ENCODE data around the gene MAMDC2.

The MAMDC2 gene

GRCh38 chr9:70079417-70080037, 35.9 kb downstream of the MAMDC2 start:
- Histone ChIP-seq H3K4me1 (ENCODE audit: control insufficient read depth, insufficient read depth, low read length, poor library complexity, severe bottlenecking) (no peaks in the 10 kb centered on the region), H3K9me3 (ENCODE audit: control insufficient read depth, low read length) (no peaks in the 10 kb centered on the region), H3K27me3 (replicated peaks; ENCODE audit: control insufficient read depth, insufficient read depth, low read length, poor library complexity, severe bottlenecking) (no peaks in the 10 kb centered on the region), H3K36me3 (ENCODE audit: control insufficient read depth, insufficient read depth, low read length) (no peaks in the 10 kb centered on the region), H3K4me3 (ENCODE audit: insufficient read depth, low read depth, low read length, poor library complexity, severe bottlenecking) (no peak overlapping the region), H3K27ac (ENCODE audit: insufficient read depth, low read length, poor library complexity, severe bottlenecking) (no peak overlapping the region)
- no peak for DNase-seq

GRCh38 chr9:70080481-70081119, 37.0 kb downstream of the MAMDC2 start:
- H3K27ac ChIP-seq (ENCODE audit: insufficient read depth, low read length, poor library complexity, severe bottlenecking), result no peak overlapping the region
- H3K27me3 ChIP-seq (replicated peaks; ENCODE audit: control insufficient read depth, insufficient read depth, low read length, poor library complexity, severe bottlenecking), result no peaks in the 10 kb centered on the region
- no peak for DNase-seq
- no peaks in the 10 kb centered on the region for H3K36me3 ChIP-seq (ENCODE audit: control insufficient read depth, insufficient read depth, low read length)
- H3K4me1 ChIP-seq (ENCODE audit: control insufficient read depth, insufficient read depth, low read length, poor library complexity, severe bottlenecking), result no peaks in the 10 kb centered on the region
- H3K9me3 ChIP-seq (ENCODE audit: control insufficient read depth, low read length), result no peaks in the 10 kb centered on the region
- no peak overlapping the region for H3K4me3 ChIP-seq (ENCODE audit: insufficient read depth, low read depth, low read length, poor library complexity, severe bottlenecking)

DNA sequence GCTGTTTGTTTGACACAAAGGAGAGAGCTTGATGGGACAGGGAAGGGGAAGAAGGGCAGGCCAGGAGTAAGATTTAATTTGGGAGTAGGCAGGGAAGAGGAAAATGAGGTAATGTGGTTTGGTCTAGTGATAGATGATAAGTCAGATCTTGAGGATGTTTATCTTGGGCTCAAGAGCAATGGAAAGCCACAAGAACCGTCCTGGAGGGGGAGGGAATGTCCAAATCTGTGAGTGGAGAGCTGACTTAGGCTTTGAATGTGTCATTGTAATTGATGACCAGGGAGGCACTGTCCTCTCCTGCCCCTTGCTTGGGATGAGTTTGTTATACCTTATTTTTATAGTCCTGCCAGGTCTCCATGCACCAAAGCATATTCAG, 37.5 kb downstream of the MAMDC2 start:
- no peaks in the 10 kb centered on the region for H3K36me3 ChIP-seq (ENCODE audit: control insufficient read depth, insufficient read depth, low read length)
- no peaks in the 10 kb centered on the region for H3K9me3 ChIP-seq (ENCODE audit: control insufficient read depth, low read length)
- no peak for DNase-seq
- no peaks in the 10 kb centered on the region for H3K27me3 ChIP-seq (replicated peaks; ENCODE audit: control insufficient read depth, insufficient read depth, low read length, poor library complexity, severe bottlenecking)
- H3K4me1 ChIP-seq (ENCODE audit: control insufficient read depth, insufficient read depth, low read length, poor library complexity, severe bottlenecking), result no peaks in the 10 kb centered on the region
- no peak overlapping the region for H3K4me3 ChIP-seq (ENCODE audit: insufficient read depth, low read depth, low read length, poor library complexity, severe bottlenecking)
- H3K27ac ChIP-seq (ENCODE audit: insufficient read depth, low read length, poor library complexity, severe bottlenecking), result no peak overlapping the region

DNA sequence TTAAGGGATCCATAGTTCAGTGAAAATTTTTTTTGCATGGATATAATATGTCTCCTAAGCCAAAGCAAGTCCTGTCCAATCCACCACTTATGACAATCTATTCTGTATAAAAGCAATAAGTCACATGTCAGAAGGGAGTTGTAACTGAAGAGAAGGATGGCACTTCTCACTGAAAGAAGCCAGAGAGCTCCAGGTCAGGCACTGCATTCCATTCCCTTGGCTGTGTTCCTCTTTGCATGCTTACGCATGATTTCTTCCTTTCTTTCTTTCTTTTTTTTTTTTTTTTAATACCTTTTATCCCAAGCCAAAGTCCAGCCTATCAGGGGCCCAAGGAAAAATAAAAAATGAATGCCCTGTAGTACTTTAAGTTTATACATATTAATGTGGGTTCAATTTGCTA, 39.8 kb downstream of the MAMDC2 start:
- Histone ChIP-seq H3K27me3 (replicated peaks; ENCODE audit: control insufficient read depth, insufficient read depth, low read length, poor library complexity, severe bottlenecking) (no peaks in the 10 kb centered on the region), H3K4me1 (ENCODE audit: control insufficient read depth, insufficient read depth, low read length, poor library complexity, severe bottlenecking) (no peaks in the 10 kb centered on the region), H3K9me3 (ENCODE audit: control insufficient read depth, low read length) (no peaks in the 10 kb centered on the region), H3K27ac (ENCODE audit: insufficient read depth, low read length, poor library complexity, severe bottlenecking) (no peak overlapping the region), H3K4me3 (ENCODE audit: insufficient read depth, low read depth, low read length, poor library complexity, severe bottlenecking) (no peak overlapping the region), H3K36me3 (ENCODE audit: control insufficient read depth, insufficient read depth, low read length) (no peaks in the 10 kb centered on the region)
- DNase-seq, result no peak

DNA sequence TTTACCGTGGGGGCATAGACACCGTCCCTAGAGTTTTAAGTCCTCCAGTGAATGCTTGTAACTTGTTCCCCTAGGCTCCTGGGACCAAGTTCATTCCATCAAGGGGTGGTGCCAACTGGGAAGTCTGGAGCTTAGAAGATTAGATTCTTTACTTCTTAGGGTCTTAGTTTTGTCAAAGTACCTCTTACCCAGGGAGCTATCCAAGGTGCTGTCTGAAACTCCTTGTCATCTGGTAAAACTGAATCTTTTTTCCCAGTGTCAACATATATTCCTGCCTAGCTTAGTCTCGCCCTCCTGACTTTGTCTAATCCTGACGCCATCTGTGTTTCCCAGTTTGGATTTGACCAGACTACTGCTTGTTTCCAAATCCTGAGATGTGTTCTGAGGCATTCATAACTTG, 41.6 kb downstream of the MAMDC2 start:
- DNase-seq, result no peak
- H3K4me3 ChIP-seq (ENCODE audit: insufficient read depth, low read depth, low read length, poor library complexity, severe bottlenecking), result no peak overlapping the region
- no peaks in the 10 kb centered on the region for H3K36me3 ChIP-seq (ENCODE audit: control insufficient read depth, insufficient read depth, low read length)
- H3K4me1 ChIP-seq (ENCODE audit: control insufficient read depth, insufficient read depth, low read length, poor library complexity, severe bottlenecking), result no peaks in the 10 kb centered on the region
- H3K9me3 ChIP-seq (ENCODE audit: control insufficient read depth, low read length), result no peaks in the 10 kb centered on the region
- H3K27me3 ChIP-seq (replicated peaks; ENCODE audit: control insufficient read depth, insufficient read depth, low read length, poor library complexity, severe bottlenecking), result no peaks in the 10 kb centered on the region
- H3K27ac ChIP-seq (ENCODE audit: insufficient read depth, low read length, poor library complexity, severe bottlenecking), result no peak overlapping the region

DNA sequence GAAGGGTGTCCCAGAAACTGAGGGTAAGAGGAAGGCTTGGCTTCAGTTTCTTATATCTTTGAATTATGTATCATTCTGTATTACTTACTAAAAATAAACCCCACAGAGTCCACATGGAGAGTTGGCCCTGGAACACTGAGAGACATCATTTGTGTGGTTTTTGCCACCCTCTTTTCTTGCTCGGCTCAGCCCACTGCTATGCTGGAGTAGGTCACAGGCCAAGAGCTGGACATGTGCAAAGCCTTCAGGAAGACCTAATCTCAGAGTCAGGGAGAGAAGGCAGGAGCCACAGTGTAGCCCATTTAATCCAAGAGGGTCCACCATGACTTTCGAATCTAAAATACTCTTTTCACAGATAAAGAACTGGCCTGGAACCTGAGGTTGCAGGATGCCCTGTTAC, 47.5 kb downstream of the MAMDC2 start:
- Histone ChIP-seq H3K4me3 (ENCODE audit: insufficient read depth, low read depth, low read length, poor library complexity, severe bottlenecking) (no peak overlapping the region), H3K9me3 (ENCODE audit: control insufficient read depth, low read length) (no peaks in the 10 kb centered on the region), H3K27me3 (replicated peaks; ENCODE audit: control insufficient read depth, insufficient read depth, low read length, poor library complexity, severe bottlenecking) (no peaks in the 10 kb centered on the region), H3K36me3 (ENCODE audit: control insufficient read depth, insufficient read depth, low read length) (no peaks in the 10 kb centered on the region), H3K27ac (ENCODE audit: insufficient read depth, low read length, poor library complexity, severe bottlenecking) (no peak overlapping the region), H3K4me1 (ENCODE audit: control insufficient read depth, insufficient read depth, low read length, poor library complexity, severe bottlenecking) (peaks cover 2% of the 10 kb centered on the region)
- no peak for DNase-seq

DNA sequence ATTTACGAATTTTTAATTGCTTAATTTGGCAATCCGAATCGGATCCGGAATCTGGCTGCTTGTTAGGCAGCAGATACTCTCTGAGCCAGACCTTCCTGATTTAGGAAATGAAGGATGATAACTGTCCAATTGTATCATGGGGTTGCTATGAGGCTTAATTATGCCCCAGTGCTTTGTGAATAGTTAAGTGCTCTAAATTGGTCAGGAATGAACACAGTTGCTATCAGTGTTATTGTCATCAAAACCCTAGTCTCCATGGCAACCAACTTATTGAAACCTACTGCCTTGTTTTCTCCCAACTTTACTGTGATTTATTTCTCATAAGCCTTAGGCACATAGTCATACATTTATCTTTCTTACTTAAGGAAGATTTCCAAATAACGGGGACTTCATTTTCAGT, 47.9 kb downstream of the MAMDC2 start:
- Histone ChIP-seq H3K4me1 (ENCODE audit: control insufficient read depth, insufficient read depth, low read length, poor library complexity, severe bottlenecking) (peaks cover 2% of the 10 kb centered on the region), H3K27me3 (replicated peaks; ENCODE audit: control insufficient read depth, insufficient read depth, low read length, poor library complexity, severe bottlenecking) (no peaks in the 10 kb centered on the region), H3K36me3 (ENCODE audit: control insufficient read depth, insufficient read depth, low read length) (no peaks in the 10 kb centered on the region), H3K9me3 (ENCODE audit: control insufficient read depth, low read length) (no peaks in the 10 kb centered on the region), H3K27ac (ENCODE audit: insufficient read depth, low read length, poor library complexity, severe bottlenecking) (no peak overlapping the region), H3K4me3 (ENCODE audit: insufficient read depth, low read depth, low read length, poor library complexity, severe bottlenecking) (no peak overlapping the region)
- no peak for DNase-seq

DNA sequence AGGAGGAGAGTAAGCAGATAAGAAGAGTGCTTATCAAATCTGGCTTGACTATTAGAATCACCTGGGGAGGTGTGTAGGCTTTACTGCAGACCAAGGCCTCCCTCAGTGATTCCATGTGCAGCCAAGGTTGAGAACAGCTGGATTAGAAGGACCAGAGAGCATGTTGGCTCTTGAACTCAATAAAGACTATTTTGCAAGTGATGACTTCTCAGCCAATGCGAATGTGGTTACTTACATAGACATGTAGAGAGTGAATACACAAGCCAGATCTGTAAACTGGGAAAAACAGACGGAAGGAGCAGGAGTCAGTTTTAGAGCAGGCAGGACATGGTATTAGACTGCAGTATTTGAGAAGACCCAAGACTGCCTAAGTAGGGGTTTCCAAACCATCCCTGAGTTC, 48.5 kb downstream of the MAMDC2 start:
- no peak for DNase-seq
- no peak overlapping the region for H3K4me3 ChIP-seq (ENCODE audit: insufficient read depth, low read depth, low read length, poor library complexity, severe bottlenecking)
- peaks cover 2% of the 10 kb centered on the region for H3K4me1 ChIP-seq (ENCODE audit: control insufficient read depth, insufficient read depth, low read length, poor library complexity, severe bottlenecking)
- no peaks in the 10 kb centered on the region for H3K27me3 ChIP-seq (replicated peaks; ENCODE audit: control insufficient read depth, insufficient read depth, low read length, poor library complexity, severe bottlenecking)
- no peaks in the 10 kb centered on the region for H3K9me3 ChIP-seq (ENCODE audit: control insufficient read depth, low read length)
- no peak overlapping the region for H3K27ac ChIP-seq (ENCODE audit: insufficient read depth, low read length, poor library complexity, severe bottlenecking)
- H3K36me3 ChIP-seq (ENCODE audit: control insufficient read depth, insufficient read depth, low read length), result no peaks in the 10 kb centered on the region

DNA sequence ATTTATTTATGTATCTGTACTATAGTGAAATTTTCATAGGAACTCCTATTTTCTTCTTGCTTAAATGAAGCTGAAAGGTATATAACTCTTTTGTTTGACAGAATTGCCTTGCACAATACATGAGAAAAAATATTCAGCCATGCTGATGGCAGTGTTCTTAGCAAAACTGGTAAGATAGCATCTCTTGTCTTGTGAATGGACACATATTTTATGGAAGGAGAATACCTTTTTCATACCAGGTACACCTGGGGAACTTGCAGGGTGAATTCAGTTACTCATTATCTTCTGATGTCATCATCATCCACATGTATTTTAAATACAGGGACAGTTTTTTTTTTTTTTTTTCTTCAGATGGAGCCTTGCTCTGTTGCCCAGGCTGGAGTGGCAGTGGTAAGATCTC, 49.4 kb downstream of the MAMDC2 start:
- Histone ChIP-seq H3K4me1 (ENCODE audit: control insufficient read depth, insufficient read depth, low read length, poor library complexity, severe bottlenecking) (peaks cover 2% of the 10 kb centered on the region), H3K9me3 (ENCODE audit: control insufficient read depth, low read length) (no peaks in the 10 kb centered on the region), H3K4me3 (ENCODE audit: insufficient read depth, low read depth, low read length, poor library complexity, severe bottlenecking) (no peak overlapping the region), H3K27ac (ENCODE audit: insufficient read depth, low read length, poor library complexity, severe bottlenecking) (no peak overlapping the region), H3K27me3 (replicated peaks; ENCODE audit: control insufficient read depth, insufficient read depth, low read length, poor library complexity, severe bottlenecking) (no peaks in the 10 kb centered on the region), H3K36me3 (ENCODE audit: control insufficient read depth, insufficient read depth, low read length) (no peaks in the 10 kb centered on the region)
- DNase-seq, result no peak

GRCh38 chr9:70093944-70094343, 50.3 kb downstream of the MAMDC2 start:
- Histone ChIP-seq H3K9me3 (ENCODE audit: control insufficient read depth, low read length) (no peaks in the 10 kb centered on the region), H3K27me3 (replicated peaks; ENCODE audit: control insufficient read depth, insufficient read depth, low read length, poor library complexity, severe bottlenecking) (no peaks in the 10 kb centered on the region), H3K36me3 (ENCODE audit: control insufficient read depth, insufficient read depth, low read length) (no peaks in the 10 kb centered on the region), H3K27ac (ENCODE audit: insufficient read depth, low read length, poor library complexity, severe bottlenecking) (no peak overlapping the region), H3K4me1 (ENCODE audit: control insufficient read depth, insufficient read depth, low read length, poor library complexity, severe bottlenecking) (peaks cover 2% of the 10 kb centered on the region), H3K4me3 (ENCODE audit: insufficient read depth, low read depth, low read length, poor library complexity, severe bottlenecking) (no peak overlapping the region)
- no peak for DNase-seq

Measured in effector memory CD4-positive, alpha-beta T cell (primary cell).